GM12892 (cell line): ENCODE data around the gene ARHGEF2.

Experiments
- POLR2A ChIP-seq: IDR thresholded peaks from 2 replicates; pipeline ENCODE4 v1.6.1; 2011; ENCODE audit warnings: low read depth, low read length, control low read depth
- POLR2AphosphoS5 ChIP-seq: IDR thresholded peaks from 2 replicates; pipeline ENCODE4 v1.6.1; 2011; ENCODE audit warnings: low read depth, low read length, control low read depth
- TAF1 ChIP-seq: IDR thresholded peaks from 2 replicates; pipeline ENCODE4 v1.6.1; 2011; ENCODE audit warnings: low read depth, mild to moderate bottlenecking, control low read depth, low read length, borderline replicate concordance

- no peak for TF ChIP-seq TAF1
- no peak for TF ChIP-seq POLR2AphosphoS5
- no peak for TF ChIP-seq POLR2A
Observed at GRCh38 chr1:155925506-155925905, 52.8 kb downstream of the ARHGEF2 start.
